Urothelium cell line (cell line): ENCODE results near the gene SNRNP70.
"Not testable (repeated sequence)": the region's sequence is repeated elsewhere in the genome, so short reads cannot be mapped to it uniquely, and the experiment has no call there.

ENCODE experiments used
- DNase-seq: peaks from one replicate; pipeline ENCODE4 v3.0.0; 2011; ENCODE audit warnings: low spot score, mixed read lengths
- FAIRE-seq: peaks from 2 replicates; lab custom pipeline; 2011; peaks lifted over from hg19 to GRCh38; lab: Jason Lieb, UNC

Gene SNRNP70

GRCh38 chr19:49064029-49064629 is 21.1 kb upstream of the SNRNP70 start:
- no peak for DNase-seq

DNA sequence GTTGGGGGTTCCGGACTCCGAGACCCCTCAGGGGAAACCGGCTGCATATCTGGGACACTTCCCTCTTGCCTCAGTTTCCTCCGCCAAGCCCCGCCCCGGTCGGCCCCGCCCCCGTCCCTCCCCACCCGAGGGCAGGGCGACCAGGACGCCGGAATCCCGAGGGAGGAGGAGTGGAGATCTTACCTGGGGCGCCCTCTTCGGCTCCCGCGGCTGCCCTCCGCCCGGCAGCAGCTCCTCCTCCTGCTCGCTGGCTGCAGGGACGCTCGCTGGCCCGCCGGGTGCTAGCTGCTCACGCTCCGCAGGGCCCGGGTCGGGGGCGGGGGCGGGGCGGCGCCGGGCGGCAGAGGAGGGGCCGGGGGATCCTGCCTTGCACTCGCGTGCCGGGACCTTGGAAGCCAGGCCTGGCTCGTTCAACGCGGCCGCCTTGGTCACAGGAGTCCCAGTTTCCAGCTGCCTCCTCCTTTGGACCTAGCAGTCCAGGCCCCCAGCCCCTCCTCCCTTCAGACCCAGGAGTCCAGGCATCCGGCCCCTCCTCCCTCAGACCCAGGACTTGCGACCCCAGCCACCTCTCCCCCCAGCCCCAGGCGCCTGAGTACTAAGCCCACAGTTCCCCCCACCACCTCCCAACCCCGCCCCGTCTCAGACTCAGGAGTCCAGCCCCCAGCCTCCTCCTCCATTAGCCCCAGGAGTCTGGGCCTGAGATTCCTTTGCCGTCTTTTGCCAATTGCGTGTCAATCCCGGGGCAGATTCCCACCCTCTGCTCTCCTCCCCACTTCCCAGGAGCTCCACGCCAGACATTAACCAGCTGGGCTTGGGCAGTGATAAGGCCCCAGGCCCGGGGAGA is 20.3 kb upstream of the SNRNP70 start, which contains the start of gene NTF4:
Gene NTF4, minus strand, starts transcription at position 51 of the 844 bp plus-strand sequence. CDS start 2,821 bp downstream, outside the sequence.
- DNase-seq (peak; percentile 83), FAIRE-seq (peak; percentile 59)

More at GRCh38 chr19:49064029-49064629, 21.1 kb upstream of the SNRNP70 start:
- no peak for FAIRE-seq

DNA sequence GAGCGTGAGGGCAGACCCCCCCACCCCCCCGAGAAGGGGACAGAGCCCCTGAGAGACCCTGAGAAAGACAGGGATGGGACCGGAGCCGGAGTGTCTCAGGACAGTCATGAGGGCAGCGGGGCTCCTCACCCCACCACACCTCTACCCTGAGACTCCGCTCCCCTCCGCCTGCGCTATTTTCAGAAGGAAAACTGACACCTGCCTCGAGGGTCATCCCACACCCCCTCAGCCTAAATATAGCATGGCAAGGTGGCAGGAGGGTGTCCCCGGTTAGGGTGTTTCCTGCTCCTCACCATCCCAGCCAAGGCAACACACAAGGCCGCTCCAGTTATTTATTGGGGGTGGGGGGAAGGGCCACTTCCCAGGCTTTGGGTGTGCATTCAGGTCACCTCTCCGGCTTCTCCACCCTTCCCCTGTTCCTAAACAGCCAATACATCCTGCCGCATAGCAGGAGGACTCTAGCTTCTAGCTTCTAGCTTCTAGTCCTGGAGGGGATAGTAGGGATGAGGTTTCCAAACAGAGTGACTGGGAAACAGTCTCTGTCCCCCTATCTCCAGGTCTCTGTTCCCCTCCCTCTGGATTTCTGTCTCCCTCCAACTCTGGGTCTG is 19.2 kb upstream of the SNRNP70 start:
- FAIRE-seq (no peak), DNase-seq (no peak)

DNA sequence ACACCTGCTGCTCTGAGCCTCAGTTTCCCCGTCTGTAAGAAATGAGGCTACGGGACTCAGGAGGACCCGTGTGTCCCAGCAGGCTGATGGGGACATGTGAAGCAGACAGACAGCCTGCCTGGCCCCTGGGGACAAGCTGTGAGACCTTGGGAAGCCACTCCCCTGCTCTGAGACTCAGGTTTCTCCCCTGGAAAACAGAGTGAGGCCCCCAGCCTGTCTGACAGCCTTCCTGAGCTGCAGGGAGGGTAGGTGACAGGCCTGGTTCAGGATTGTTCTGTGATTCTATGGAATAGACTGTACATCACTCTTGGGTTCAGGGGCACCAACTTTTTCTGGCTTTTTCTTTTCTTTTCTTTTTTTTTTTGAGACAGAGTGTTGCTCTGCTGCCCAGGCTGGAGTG is 17.7 kb upstream of the SNRNP70 start:
- FAIRE-seq: no peak

GRCh38 chr19:49069026-49069425 is 16.2 kb upstream of the SNRNP70 start:
- DNase-seq (no peak), FAIRE-seq (no peak)

More for the DNA sequence above, 17.7 kb upstream of the SNRNP70 start:
- no peak for DNase-seq

DNA sequence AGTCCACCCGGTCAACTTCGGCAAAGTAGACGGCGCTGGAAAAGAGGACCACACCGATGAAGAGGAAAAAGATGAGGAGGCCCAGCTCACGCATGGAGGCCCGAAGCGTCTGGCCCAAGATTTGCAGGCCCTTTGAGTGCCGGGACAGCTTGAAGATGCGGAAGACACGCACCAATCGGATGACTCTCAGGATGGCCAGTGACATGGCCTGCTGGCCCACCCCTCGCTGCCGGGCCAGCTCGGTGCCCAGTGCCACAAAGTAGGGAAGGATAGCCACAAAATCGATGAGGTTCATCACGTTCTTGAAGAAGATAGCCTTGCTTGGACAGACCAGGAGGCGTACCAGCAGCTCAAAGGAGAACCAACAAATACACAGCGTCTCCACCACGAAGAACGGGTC is 14.8 kb upstream of the SNRNP70 start:
- DNase-seq (no peak), FAIRE-seq (no peak)

GRCh38 chr19:49071860-49072547 is 13.2 kb upstream of the SNRNP70 start:
- DNase-seq (no peak), FAIRE-seq (no peak)

GRCh38 chr19:49073514-49074378 is 11.5 kb upstream of the SNRNP70 start:
- DNase-seq (no peak), FAIRE-seq (no peak)

DNA sequence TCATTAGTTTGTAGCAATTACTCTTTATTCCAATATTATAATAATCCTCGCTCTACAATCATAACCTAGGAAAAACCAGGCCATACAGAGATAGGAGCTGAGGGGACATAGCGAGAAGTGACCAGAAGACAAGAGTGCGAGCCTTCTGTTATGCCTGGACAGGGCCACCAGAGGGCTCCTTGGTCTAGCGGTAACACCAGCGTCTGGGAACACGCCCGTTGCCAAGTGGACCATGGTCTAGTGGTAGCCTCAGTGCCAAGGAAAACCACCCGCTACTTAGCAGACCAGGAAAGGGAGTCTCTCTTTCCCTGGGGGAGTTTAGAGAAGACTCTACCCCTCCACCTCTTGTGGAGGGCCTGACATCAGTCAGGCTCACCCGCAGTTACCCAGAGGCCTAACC is 10.4 kb upstream of the SNRNP70 start:
- DNase-seq, FAIRE-seq: not testable (repeated sequence)

GRCh38 chr19:49080392-49080791 is 4.9 kb upstream of the SNRNP70 start:
- no peak for FAIRE-seq
- no peak for DNase-seq

- no peak for DNase-seq
- no peak for FAIRE-seq
Measured at GRCh38 chr19:49081273-49081672, 4.0 kb upstream of the SNRNP70 start.

GRCh38 chr19:49084206-49085019 is 838 bp upstream of the SNRNP70 start:
- DNase-seq (no peak), FAIRE-seq (no peak)

DNA sequence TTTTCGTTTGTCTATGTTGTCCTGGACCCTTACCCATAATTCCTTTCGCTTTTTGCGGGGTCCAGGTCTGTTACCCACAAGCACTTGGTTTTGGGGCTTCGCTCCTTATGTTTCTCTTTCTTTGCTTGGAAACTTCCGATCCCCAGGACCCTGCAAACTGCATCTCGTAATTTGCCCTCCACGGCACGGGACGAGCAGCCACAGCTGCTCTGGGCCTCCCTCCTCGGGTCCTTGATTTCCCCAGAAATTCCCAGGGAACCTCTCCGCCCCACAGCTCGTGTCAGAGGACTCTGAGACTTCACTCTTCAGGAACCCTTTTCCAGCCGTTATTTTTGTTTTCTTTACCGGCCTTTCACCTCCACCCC is 599 bp downstream of the SNRNP70 start:
- DNase-seq (no peak), FAIRE-seq (no peak)

GRCh38 chr19:49086296-49086695 is 1.0 kb downstream of the SNRNP70 start:
- DNase-seq: no peak
- no peak for FAIRE-seq

- no peak for FAIRE-seq
- DNase-seq: no peak
Measured at GRCh38 chr19:49091391-49092038, 6.3 kb downstream of the SNRNP70 start.

DNA sequence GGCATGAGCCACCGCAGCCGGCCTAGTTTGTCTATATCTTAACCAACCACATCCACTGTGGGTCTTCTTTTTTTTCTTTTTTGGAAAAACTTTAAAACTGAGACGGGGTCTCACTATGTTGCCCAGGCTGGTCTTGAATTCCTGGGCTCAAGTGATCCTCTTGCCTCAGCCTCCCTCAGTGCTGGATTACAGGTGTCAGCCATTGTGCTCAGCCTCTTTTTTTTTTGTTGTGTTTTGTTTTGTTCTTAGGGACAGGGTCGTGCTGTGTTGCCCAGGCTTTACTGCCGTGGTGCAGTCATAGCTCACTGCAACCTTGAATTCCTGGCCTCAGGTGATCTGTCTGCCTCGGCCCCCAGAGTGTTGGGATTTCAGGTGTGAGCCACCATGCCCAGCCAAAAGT is 7.4 kb downstream of the SNRNP70 start:
- no peak for FAIRE-seq
- no peak for DNase-seq

GRCh38 chr19:49094505-49095482 is 9.5 kb downstream of the SNRNP70 start:
- DNase-seq (no peak), FAIRE-seq (no peak)
